ENCODE measurements around the gene HPS1.

Gene HPS1

GRCh38 chr10:98411166-98411565 is 35.6 kb downstream of the HPS1 start:
- H3K27me3 Mint-ChIP-seq = no peaks in the 10 kb centered on the region
- H3K4me3 Mint-ChIP-seq = no peak overlapping the region
- peaks cover 4% of the 10 kb centered on the region for H3K36me3 Mint-ChIP-seq (ENCODE audit: insufficient read depth)
- no peak overlapping the region for H3K27ac Mint-ChIP-seq (ENCODE audit: low read depth)
- DNase-seq (ENCODE audit: low spot score in 2 of 2) (no peak), ATAC-seq (replicated peaks; ENCODE audit: extremely low read depth, poor library complexity, severe bottlenecking) (no peak)
- no peaks in the 10 kb centered on the region for H3K9me3 Mint-ChIP-seq
- peaks cover 20% of the 10 kb centered on the region for H3K4me1 Mint-ChIP-seq

DNA sequence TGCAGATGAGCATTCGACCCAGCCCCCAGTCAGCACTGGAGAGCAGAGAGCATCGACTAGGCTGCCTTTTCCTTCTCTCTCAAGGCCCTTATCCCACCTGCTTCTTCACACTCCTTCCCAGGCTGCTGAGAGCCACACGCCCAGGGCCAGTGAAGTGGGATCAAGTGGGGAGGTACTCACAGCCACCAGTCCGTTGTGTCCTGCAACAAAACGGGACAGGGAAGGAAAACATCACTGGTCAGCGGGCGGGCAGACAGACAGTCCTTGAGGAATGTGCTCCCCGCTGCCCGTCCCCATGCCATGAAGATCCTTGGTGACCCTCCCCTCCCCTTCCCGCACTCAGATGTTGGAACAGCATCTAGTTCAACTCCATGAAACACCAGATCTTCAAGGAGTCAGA is 36.0 kb downstream of the HPS1 start:
- Mint-ChIP-seq H3K27me3 (no peaks in the 10 kb centered on the region), H3K4me1 (peaks cover 20% of the 10 kb centered on the region), H3K27ac (ENCODE audit: low read depth) (no peak overlapping the region), H3K4me3 (no peak overlapping the region), H3K36me3 (ENCODE audit: insufficient read depth) (peaks cover 4% of the 10 kb centered on the region), H3K9me3 (no peaks in the 10 kb centered on the region)
- DNase-seq (ENCODE audit: low spot score in 2 of 2) = no peak
- ATAC-seq (replicated peaks; ENCODE audit: extremely low read depth, poor library complexity, severe bottlenecking) = no peak

DNA sequence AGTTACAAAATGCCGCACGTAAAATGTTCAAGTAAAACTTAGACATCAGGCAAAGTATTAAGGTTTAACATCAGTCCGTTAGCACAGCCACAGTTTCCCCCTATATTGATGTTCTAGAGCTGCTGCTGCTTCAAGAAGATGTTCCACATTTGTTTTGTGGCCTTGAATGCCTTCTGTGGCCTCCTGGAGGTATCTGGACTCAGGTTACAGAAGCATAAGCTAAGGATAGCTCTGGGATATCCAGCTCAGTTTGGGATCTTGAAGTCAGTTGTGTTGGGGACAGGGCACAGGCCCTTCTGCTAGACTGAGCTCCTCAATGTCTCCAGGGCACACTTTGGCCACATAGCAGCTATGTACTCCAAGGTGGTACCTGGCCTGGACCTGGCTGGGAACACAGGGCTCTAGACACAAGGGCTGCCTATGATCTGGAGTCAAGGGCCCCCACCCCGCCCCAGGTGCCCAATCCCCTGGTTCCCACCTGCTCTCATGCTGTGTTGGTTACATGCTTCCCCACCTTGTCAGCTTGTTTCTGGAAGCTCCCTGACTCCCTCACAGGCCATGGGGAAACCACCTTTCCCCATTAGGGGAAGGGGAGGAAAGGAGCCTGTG is 36.5 kb downstream of the HPS1 start:
- Mint-ChIP-seq H3K36me3 (ENCODE audit: insufficient read depth) (peaks cover 4% of the 10 kb centered on the region), H3K27me3 (no peaks in the 10 kb centered on the region), H3K4me3 (no peak overlapping the region), H3K4me1 (peaks cover 20% of the 10 kb centered on the region), H3K9me3 (no peaks in the 10 kb centered on the region), H3K27ac (ENCODE audit: low read depth) (no peak overlapping the region)
- ATAC-seq (replicated peaks; ENCODE audit: extremely low read depth, poor library complexity, severe bottlenecking) (no peak), DNase-seq (ENCODE audit: low spot score in 2 of 2) (no peak)

DNA sequence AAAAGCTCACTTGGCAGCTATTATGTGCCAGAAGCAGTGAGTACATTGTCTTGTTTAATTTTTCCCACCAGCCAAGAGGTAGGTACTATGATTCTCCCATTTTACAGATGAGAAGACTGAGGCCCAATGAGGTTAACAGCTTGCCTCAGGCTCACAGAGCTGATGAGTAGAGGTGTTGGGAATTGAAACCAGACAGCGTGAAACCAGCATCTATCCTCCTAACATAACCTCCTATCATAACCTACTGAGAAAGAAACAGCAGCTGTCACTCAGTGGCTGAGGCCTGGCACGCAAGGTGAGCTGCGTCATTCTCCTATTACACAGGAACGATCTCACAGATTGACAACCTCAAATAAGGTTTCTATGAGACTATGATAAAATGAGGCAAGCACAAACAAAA is 37.9 kb downstream of the HPS1 start:
- Mint-ChIP-seq H3K4me1 (peaks cover 20% of the 10 kb centered on the region), H3K36me3 (ENCODE audit: insufficient read depth) (peaks cover 4% of the 10 kb centered on the region), H3K27ac (ENCODE audit: low read depth) (peak overlapping the region; percentile 85), H3K9me3 (no peaks in the 10 kb centered on the region), H3K27me3 (no peaks in the 10 kb centered on the region), H3K4me3 (no peak overlapping the region)
- ATAC-seq (replicated peaks; ENCODE audit: extremely low read depth, poor library complexity, severe bottlenecking) (peak; percentile 91), DNase-seq (ENCODE audit: low spot score in 2 of 2) (peak in 1 of 2 donors; percentile 35)

GRCh38 chr10:98407744-98408241 is 38.9 kb downstream of the HPS1 start:
- peaks cover 25% of the 10 kb centered on the region for H3K4me1 Mint-ChIP-seq
- peak overlapping the region; percentile 85 for H3K27ac Mint-ChIP-seq (ENCODE audit: low read depth)
- H3K36me3 Mint-ChIP-seq (ENCODE audit: insufficient read depth) = peaks cover 4% of the 10 kb centered on the region
- ATAC-seq (replicated peaks; ENCODE audit: extremely low read depth, poor library complexity, severe bottlenecking) (no peak), DNase-seq (ENCODE audit: low spot score in 2 of 2) (no peak)
- H3K27me3 Mint-ChIP-seq = no peaks in the 10 kb centered on the region
- no peak overlapping the region for H3K4me3 Mint-ChIP-seq
- H3K9me3 Mint-ChIP-seq = no peaks in the 10 kb centered on the region

GRCh38 chr10:98407017-98407743 is 39.6 kb downstream of the HPS1 start:
- DNase-seq (ENCODE audit: low spot score in 2 of 2) (no peak), ATAC-seq (replicated peaks; ENCODE audit: extremely low read depth, poor library complexity, severe bottlenecking) (no peak)
- Mint-ChIP-seq H3K27ac (ENCODE audit: low read depth) (peak overlapping the region; percentile 80), H3K36me3 (ENCODE audit: insufficient read depth) (peaks cover 8% of the 10 kb centered on the region), H3K4me3 (no peak overlapping the region), H3K4me1 (peaks cover 25% of the 10 kb centered on the region), H3K9me3 (no peaks in the 10 kb centered on the region), H3K27me3 (no peaks in the 10 kb centered on the region)

- DNase-seq (ENCODE audit: low spot score in 2 of 2) (no peak), ATAC-seq (replicated peaks; ENCODE audit: extremely low read depth, poor library complexity, severe bottlenecking) (no peak)
- H3K9me3 Mint-ChIP-seq = no peaks in the 10 kb centered on the region
- no peaks in the 10 kb centered on the region for H3K27me3 Mint-ChIP-seq
- H3K36me3 Mint-ChIP-seq (ENCODE audit: insufficient read depth) = peaks cover 8% of the 10 kb centered on the region
- no peak overlapping the region for H3K27ac Mint-ChIP-seq (ENCODE audit: low read depth)
- no peak overlapping the region for H3K4me3 Mint-ChIP-seq
- H3K4me1 Mint-ChIP-seq = peaks cover 25% of the 10 kb centered on the region
Observed at GRCh38 chr10:98405422-98405821, 41.3 kb downstream of the HPS1 start.

- no peak for ATAC-seq (replicated peaks; ENCODE audit: extremely low read depth, poor library complexity, severe bottlenecking)
- Mint-ChIP-seq H3K27ac (ENCODE audit: low read depth) (peak overlapping the region; percentile 30), H3K36me3 (ENCODE audit: insufficient read depth) (peaks cover 8% of the 10 kb centered on the region), H3K27me3 (no peaks in the 10 kb centered on the region), H3K9me3 (no peaks in the 10 kb centered on the region), H3K4me1 (peaks cover 25% of the 10 kb centered on the region), H3K4me3 (no peak overlapping the region)
- no peak for DNase-seq (ENCODE audit: low spot score in 2 of 2)
Observed at GRCh38 chr10:98404571-98405359, 42.0 kb downstream of the HPS1 start.

DNA sequence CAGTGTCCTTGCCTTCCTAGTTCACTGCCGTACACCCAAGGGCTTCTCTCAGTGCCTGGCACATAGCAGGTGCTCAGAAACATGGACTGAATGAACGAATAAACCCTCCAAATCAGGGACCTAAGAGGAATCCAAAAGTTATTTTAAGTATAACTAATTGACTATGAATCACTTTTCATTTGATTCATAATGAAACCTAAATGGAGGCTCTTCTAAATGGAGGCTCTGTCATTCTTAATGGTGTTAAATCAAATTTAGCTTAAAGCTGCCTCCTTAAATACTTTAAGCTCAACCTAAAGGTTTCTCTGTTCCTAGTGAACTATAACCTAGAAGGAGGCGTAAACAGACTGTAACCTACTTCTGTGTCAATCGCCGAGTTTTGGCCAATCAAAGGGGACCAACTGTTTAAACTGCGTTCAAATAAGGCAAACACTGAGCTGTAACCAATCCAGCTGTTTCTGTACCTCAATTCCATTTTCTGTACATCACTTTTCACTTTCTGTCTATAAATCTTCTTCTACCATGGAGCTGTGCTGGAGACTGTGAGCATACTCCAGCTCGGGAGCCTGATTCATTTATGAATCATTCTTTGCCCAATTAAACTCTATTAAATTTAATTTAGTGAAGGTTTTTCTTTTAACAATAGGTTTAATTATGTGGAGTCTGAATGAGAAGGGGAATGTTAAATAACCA is 42.8 kb downstream of the HPS1 start:
- Mint-ChIP-seq H3K27me3 (no peaks in the 10 kb centered on the region), H3K4me1 (peaks cover 19% of the 10 kb centered on the region), H3K27ac (ENCODE audit: low read depth) (peak overlapping the region; percentile 30), H3K36me3 (ENCODE audit: insufficient read depth) (peaks cover 8% of the 10 kb centered on the region), H3K9me3 (no peaks in the 10 kb centered on the region), H3K4me3 (no peak overlapping the region)
- no peak for ATAC-seq (replicated peaks; ENCODE audit: extremely low read depth, poor library complexity, severe bottlenecking)
- no peak for DNase-seq (ENCODE audit: low spot score in 2 of 2)

- DNase-seq (ENCODE audit: low spot score in 2 of 2) = no peak
- Mint-ChIP-seq H3K27ac (ENCODE audit: low read depth) (peak overlapping the region; percentile 30), H3K9me3 (no peaks in the 10 kb centered on the region), H3K4me1 (peaks cover 20% of the 10 kb centered on the region), H3K36me3 (ENCODE audit: insufficient read depth) (peaks cover 7% of the 10 kb centered on the region), H3K4me3 (no peak overlapping the region), H3K27me3 (no peaks in the 10 kb centered on the region)
- no peak for ATAC-seq (replicated peaks; ENCODE audit: extremely low read depth, poor library complexity, severe bottlenecking)
Observed at GRCh38 chr10:98402931-98403718, 43.6 kb downstream of the HPS1 start.

- DNase-seq (ENCODE audit: low spot score in 2 of 2) (no peak), ATAC-seq (replicated peaks; ENCODE audit: extremely low read depth, poor library complexity, severe bottlenecking) (no peak)
- no peak overlapping the region for H3K27ac Mint-ChIP-seq (ENCODE audit: low read depth)
- H3K36me3 Mint-ChIP-seq (ENCODE audit: insufficient read depth) = peaks cover 7% of the 10 kb centered on the region
- H3K4me1 Mint-ChIP-seq = peaks cover 23% of the 10 kb centered on the region
- H3K4me3 Mint-ChIP-seq = no peak overlapping the region
- H3K9me3 Mint-ChIP-seq = no peaks in the 10 kb centered on the region
- H3K27me3 Mint-ChIP-seq = no peaks in the 10 kb centered on the region
Observed at GRCh38 chr10:98402478-98402877, 44.3 kb downstream of the HPS1 start.

DNA sequence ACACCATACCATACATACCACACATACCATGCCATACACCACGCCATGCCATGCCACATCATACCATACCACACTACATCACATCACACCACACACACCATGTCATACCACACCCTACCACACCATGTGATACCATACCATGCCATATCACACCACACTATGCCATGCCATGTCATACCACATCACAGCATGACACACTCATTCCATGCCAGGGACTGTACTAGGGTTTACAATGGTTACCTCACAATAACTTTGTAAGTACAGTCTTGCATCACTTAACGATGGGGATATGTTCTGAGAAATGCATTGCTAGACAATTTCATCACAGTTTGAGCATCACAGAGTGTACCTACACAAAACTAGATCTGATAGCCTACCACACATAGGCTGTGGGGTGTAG is 46.3 kb downstream of the HPS1 start:
- no peak for ATAC-seq (replicated peaks; ENCODE audit: extremely low read depth, poor library complexity, severe bottlenecking)
- DNase-seq (ENCODE audit: low spot score in 2 of 2) = no peak
- H3K4me1 Mint-ChIP-seq = peaks cover 27% of the 10 kb centered on the region
- H3K27me3 Mint-ChIP-seq = no peaks in the 10 kb centered on the region
- peaks cover 7% of the 10 kb centered on the region for H3K36me3 Mint-ChIP-seq (ENCODE audit: insufficient read depth)
- H3K27ac Mint-ChIP-seq (ENCODE audit: low read depth) = no peak overlapping the region
- H3K9me3 Mint-ChIP-seq = no peaks in the 10 kb centered on the region
- H3K4me3 Mint-ChIP-seq = no peak overlapping the region

Measured in central memory CD8-positive, alpha-beta T cell (primary cell).